Loucy (cell line): ENCODE data around the gene CPA4.

ENCODE experiments used
- H2AFZ ChIP-seq: fragments of 200-600 bp; sonication (generic); 2 replicates; pipeline ENCODE4 v1.6.0; 2016; ENCODE audit warnings: antibody characterized with exemption, mild to moderate bottlenecking, low read length, moderate library complexity
- H3F3A ChIP-seq: fragments of 200-600 bp; 2 replicates; pipeline ENCODE4 v1.6.0; 2016; ENCODE audit warnings: antibody characterized with exemption, low read depth, mild to moderate bottlenecking
- H3K27me3 ChIP-seq: fragments of 200-600 bp; sonication (generic); 2 replicates; pipeline ENCODE4 v1.6.1; 2014; ENCODE audit warnings: low read length, mild to moderate bottlenecking; ENCODE audit not compliant: insufficient read depth, poor library complexity, severe bottlenecking
- H3K36me3 ChIP-seq: fragments of 200-600 bp; sonication (generic); 2 replicates; pipeline ENCODE4 v1.6.1; 2016; ENCODE audit warnings: low read length; ENCODE audit not compliant: insufficient read depth
- H3K4me1 ChIP-seq: fragments of 200-600 bp; sonication (generic); 2 replicates; pipeline ENCODE4 v1.5.1; 2014; ENCODE audit warnings: low read length, mild to moderate bottlenecking; ENCODE audit not compliant: insufficient read depth, poor library complexity, severe bottlenecking
- H3K4me2 ChIP-seq: fragments of 200-600 bp; sonication (generic); 2 replicates; pipeline ENCODE4 v1.6.0; 2014; ENCODE audit warnings: antibody characterized with exemption, low read length, low read depth, mild to moderate bottlenecking; ENCODE audit not compliant: poor library complexity, severe bottlenecking
- H3K4me3 ChIP-seq: fragments of 200-600 bp; sonication (generic); 2 replicates; pipeline ENCODE4 v1.5.1; 2014; ENCODE audit warnings: low read length, mild to moderate bottlenecking, mixed read lengths; ENCODE audit not compliant: poor library complexity, severe bottlenecking
- H3K79me2 ChIP-seq: fragments of 200-600 bp; sonication (generic); 2 replicates; pipeline ENCODE4 v1.6.1; 2014; ENCODE audit warnings: low read length; ENCODE audit not compliant: insufficient read depth
- H3K9ac ChIP-seq: fragments of 200-600 bp; sonication (generic); 2 replicates; pipeline ENCODE4 v1.6.0; 2014; ENCODE audit warnings: mild to moderate bottlenecking, low read depth, low read length, moderate library complexity; ENCODE audit not compliant: poor library complexity, severe bottlenecking
- H3K9me2 ChIP-seq: fragments of 200-600 bp; sonication (generic); replicated peaks from 2 replicates; pipeline ENCODE4 v1.6.1; 2016; ENCODE audit warnings: low read depth, low read length, mixed read lengths
- H3K9me3 ChIP-seq: fragments of 200-600 bp; sonication (generic); 2 replicates; pipeline ENCODE4 v1.6.1; 2014; ENCODE audit warnings: mild to moderate bottlenecking, antibody characterized with exemption, low read length, low read depth; ENCODE audit not compliant: insufficient read depth
- H4K20me1 ChIP-seq: fragments of 200-600 bp; sonication (generic); 2 replicates; pipeline ENCODE4 v1.6.0; 2014; ENCODE audit warnings: antibody characterized with exemption, low read length, mild to moderate bottlenecking; ENCODE audit not compliant: insufficient read depth, poor library complexity, severe bottlenecking
- CTCF ChIP-seq: fragments of 200-600 bp; sonication (generic); conservative IDR thresholded peaks from 2 replicates; pipeline ENCODE4 v1.5.1; 2014; ENCODE audit warnings: mild to moderate bottlenecking, antibody characterized with exemption, low read length
- EZH2phosphoT487 ChIP-seq: fragments of 200-600 bp; IDR thresholded peaks from 2 replicates; pipeline ENCODE4 v1.6.1; 2018; ENCODE audit warnings: antibody characterized with exemption, mild to moderate bottlenecking, moderate library complexity, borderline replicate concordance

CPA4 gene

GRCh38 chr7:130301501-130302020 is 8.6 kb downstream of the CPA4 start:
- Histone ChIP-seq H3K9ac (no peak overlapping the region), H3K79me2 (no peaks in the 10 kb centered on the region)

GRCh38 chr7:130302649-130303048 is 9.7 kb downstream of the CPA4 start:
- no peaks in the 10 kb centered on the region for H3K36me3 ChIP-seq
- no peak overlapping the region for H3K4me2 ChIP-seq
- no peaks in the 10 kb centered on the region for H3K79me2 ChIP-seq
- H3K27me3 ChIP-seq: no peaks in the 10 kb centered on the region
- no peaks in the 10 kb centered on the region for H3K9me3 ChIP-seq
- H3F3A ChIP-seq: no peaks in the 10 kb centered on the region
- no peak overlapping the region for H3K9ac ChIP-seq
- H2AFZ ChIP-seq: no peak overlapping the region
- no peaks in the 10 kb centered on the region for H3K9me2 ChIP-seq
- H4K20me1 ChIP-seq: no peaks in the 10 kb centered on the region
- no peaks in the 10 kb centered on the region for H3K4me1 ChIP-seq
- TF ChIP-seq EZH2phosphoT487: no peak
- no peak for TF ChIP-seq CTCF
- H3K4me3 ChIP-seq: no peak overlapping the region

More at GRCh38 chr7:130301501-130302020, 8.6 kb downstream of the CPA4 start:
- no peak overlapping the region for H2AFZ ChIP-seq
- H3F3A ChIP-seq: no peaks in the 10 kb centered on the region
- no peaks in the 10 kb centered on the region for H3K27me3 ChIP-seq
- no peak overlapping the region for H3K4me2 ChIP-seq
- no peaks in the 10 kb centered on the region for H3K9me2 ChIP-seq
- no peaks in the 10 kb centered on the region for H3K9me3 ChIP-seq
- no peaks in the 10 kb centered on the region for H3K36me3 ChIP-seq
- no peaks in the 10 kb centered on the region for H3K4me1 ChIP-seq
- H3K4me3 ChIP-seq: no peak overlapping the region
- TF ChIP-seq CTCF (no peak), EZH2phosphoT487 (no peak)
- no peaks in the 10 kb centered on the region for H4K20me1 ChIP-seq

- H3K9me3 ChIP-seq: no peaks in the 10 kb centered on the region
- no peaks in the 10 kb centered on the region for H4K20me1 ChIP-seq
- no peaks in the 10 kb centered on the region for H3K4me1 ChIP-seq
- H3F3A ChIP-seq: no peaks in the 10 kb centered on the region
- H3K4me2 ChIP-seq: no peak overlapping the region
- TF ChIP-seq EZH2phosphoT487 (no peak), CTCF (no peak)
- no peaks in the 10 kb centered on the region for H3K36me3 ChIP-seq
- no peaks in the 10 kb centered on the region for H3K27me3 ChIP-seq
- H3K9me2 ChIP-seq: no peaks in the 10 kb centered on the region
- H3K79me2 ChIP-seq: no peaks in the 10 kb centered on the region
- H3K9ac ChIP-seq: no peak overlapping the region
- H2AFZ ChIP-seq: no peak overlapping the region
- no peak overlapping the region for H3K4me3 ChIP-seq
Measured at GRCh38 chr7:130303127-130303526, 10.2 kb downstream of the CPA4 start.
